A549 (cell line): ENCODE data around the gene LNPEP. TPM values are rescaled to one million over a fixed set of nuclear protein-coding genes. Genes with fewer than 3 reads are reported as not detected.

ENCODE experiments used
- ATAC-seq, 2 experiments: fragments of 200-7000 bp in 1 of 2; fragments of >200 bp in 1 of 2; cut with Nextera tagmentation in 1 of 2; cut with Tn5 transposase in 1 of 2; 3 replicates each; pipeline versions ENCODE4 v1.8.0 to v1.9.1; 2018 to 2020; ENCODE audit warnings: mild to moderate bottlenecking in 1 of 2, moderate library complexity in 1 of 2
- CTCF ChIA-PET: fragments of 300-600 bp; sonication (Branson Sonifier 250); formaldehyde crosslinking; extraction: SDS; loops from one replicate; lab custom pipeline; 2021; ENCODE audit warnings: antibody characterized with exemption, inconsistent platforms; lab: Yijun Ruan, JAX
- POLR2A ChIA-PET: fragments of 350-600 bp; formaldehyde crosslinking; extraction: SDS; loops from one replicate; lab custom pipeline; 2021; ENCODE audit warnings: antibody characterized with exemption, inconsistent platforms; lab: Yijun Ruan, JAX
- DNase-seq, 2 experiments: peaks; one replicate each; pipeline versions ENCODE4 v3.0.0 to v3.0.0-alpha.2; 2011 to 2016; ENCODE audit warnings: low read depth in 1 of 2, low spot score in 1 of 2
- FAIRE-seq: peaks from 2 replicates; lab custom pipeline; 2011; peaks lifted over from hg19 to GRCh38; lab: Jason Lieb, UNC
- H3K27ac ChIP-seq, 2 experiments: fragments of >200 bp; sonication (Bioruptor Twin); formaldehyde crosslinking; 3 replicates each; pipeline ENCODE4 v1.5.1; 2016 to 2017
- H3K4me1 ChIP-seq: fragments of >200 bp; sonication (Bioruptor Twin); formaldehyde crosslinking; 3 replicates; pipeline ENCODE4 v1.6.1; 2016
- H3K4me2 ChIP-seq: fragments of >200 bp; sonication (Bioruptor Twin); formaldehyde crosslinking; 3 replicates; pipeline ENCODE4 v1.6.1; 2016
- H3K4me3 ChIP-seq: fragments of >200 bp; sonication (Bioruptor Twin); formaldehyde crosslinking; 3 replicates; pipeline ENCODE4 v1.5.1; 2016
- H3K9me3 ChIP-seq: fragments of >200 bp; sonication (Bioruptor Twin); formaldehyde crosslinking; 3 replicates; pipeline ENCODE4 v1.6.1; 2016
- CBX8 ChIP-seq: fragments of 200-600 bp; sonication (generic); IDR thresholded peaks from 2 replicates; pipeline ENCODE4 v1.6.1; 2016
- CHD4 ChIP-seq: fragments of 200-600 bp; sonication (generic); IDR thresholded peaks from 2 replicates; pipeline ENCODE4 v1.6.1; 2016; ENCODE audit warnings: antibody characterized with exemption, mild to moderate bottlenecking, borderline replicate concordance
- EP300 ChIP-seq, 2 experiments: fragments of >200 bp; sonication (Bioruptor Twin); formaldehyde crosslinking; IDR thresholded peaks; 2 replicates in 1 of 2; 3 replicates in 1 of 2; pipeline ENCODE4 v1.6.1; 2016 to 2017
- FOXS1 ChIP-seq: fragments of 250-450 bp; sonication (Bioruptor Pico); IDR thresholded peaks from 2 replicates; pipeline ENCODE4 v1.5.0; 2020; ENCODE audit warnings: mild to moderate bottlenecking, moderate library complexity
- GATA3 ChIP-seq: IDR thresholded peaks from 2 replicates; pipeline ENCODE4 v1.6.1; 2012; ENCODE audit warnings: borderline replicate concordance
- HOXA7 ChIP-seq: fragments of 250-450 bp; sonication (Bioruptor Pico); IDR thresholded peaks from 2 replicates; pipeline ENCODE4 v1.5.0; 2020; ENCODE audit warnings: mild to moderate bottlenecking, moderate library complexity
- JUN ChIP-seq, 2 experiments: fragments of >200 bp; sonication (Bioruptor Twin); formaldehyde crosslinking; IDR thresholded peaks; 2 replicates in 1 of 2; 3 replicates in 1 of 2; pipeline ENCODE4 v1.6.1; 2016 to 2017
- KDM5A ChIP-seq: fragments of 200-600 bp; sonication (generic); IDR thresholded peaks from 2 replicates; pipeline ENCODE4 v1.6.1; 2016; ENCODE audit warnings: antibody characterized with exemption, mild to moderate bottlenecking
- MYC ChIP-seq: IDR thresholded peaks from 2 replicates; pipeline ENCODE4 v1.6.1; 2012; ENCODE audit warnings: mild to moderate bottlenecking, inconsistent platforms, low read length, improper control_type of control experiment, borderline replicate concordance
- NFE2L2 ChIP-seq: fragments of 150-350 bp; conservative IDR thresholded peaks from 2 replicates; pipeline ENCODE4 v1.6.1; 2014; ENCODE audit warnings: low read length
- PHF8 ChIP-seq: fragments of 200-600 bp; sonication (generic); IDR thresholded peaks from 2 replicates; pipeline ENCODE4 v1.6.1; 2016; ENCODE audit warnings: low read depth, mild to moderate bottlenecking, antibody characterized with exemption, moderate library complexity, borderline replicate concordance
- POLR2A ChIP-seq: IDR thresholded peaks from 2 replicates; pipeline ENCODE4 v1.6.1; 2012; ENCODE audit warnings: mild to moderate bottlenecking, low read length
- RFX5 ChIP-seq: fragments of 450-650 bp; IDR thresholded peaks from 2 replicates; pipeline ENCODE4 v1.7.1; 2014; ENCODE audit warnings: antibody characterized with exemption, mild to moderate bottlenecking, moderate library complexity
- RNF2 ChIP-seq: fragments of 200-600 bp; sonication (generic); IDR thresholded peaks from 2 replicates; pipeline ENCODE4 v1.6.1; 2016; ENCODE audit warnings: low read depth, mild to moderate bottlenecking, antibody characterized with exemption, moderate library complexity, borderline replicate concordance
- TP53 ChIP-seq: fragments of 250-450 bp; sonication (Bioruptor Pico); IDR thresholded peaks from 2 replicates; pipeline ENCODE4 v1.5.0; 2021; ENCODE audit warnings: mild to moderate bottlenecking, moderate library complexity
- WGBS: methylation state at CpG from one replicate; pipeline ENCODE4 v1.1.6; 2017; ENCODE audit errors: missing lambda C conversion rate; 5-methylcytosine and 5-hydroxymethylcytosine counted together
- polyA minus RNA-seq: library from RNA; depleted of rRNA, polyadenylated mRNA; stranded (reverse); fragments of >200 nt; gene quantifications from 2 replicates; pipeline ENCODE4 v1.2.3, GENCODE V29; 2011; rRNA and poly(A)+ RNA removed
- polyA plus RNA-seq, 4 experiments: library from polyadenylated mRNA; depleted of rRNA in 3 of 4; stranded (reverse); fragments of >200 nt; fragmentation: RNase III in 1 of 4; extraction: RNeasy Plus Mini Kit Qiagen cat#74134 plus additional on column Dnase treatment in 1 of 4; gene quantifications; 2 replicates in 3 of 4; 3 replicates in 1 of 4; pipeline ENCODE4 v1.2.3, GENCODE V29; 2011 to 2017
- TF ChIP-seq, protein P1 (sequence below): fragments of 150-350 bp; IDR thresholded peaks from 2 replicates; pipeline ENCODE4 v1.6.1; 2014; ENCODE audit warnings: low read depth, mild to moderate bottlenecking, low read length
- TF ChIP-seq, protein P2 (sequence below): IDR thresholded peaks from 2 replicates; pipeline ENCODE4 v1.6.1; 2012
- TF ChIP-seq, protein P3 (sequence below): fragments of >200 bp; sonication (Bioruptor Twin); formaldehyde crosslinking; IDR thresholded peaks from 2 replicates; pipeline ENCODE4 v1.6.1; 2016
- TF ChIP-seq, protein P4 (sequence below): IDR thresholded peaks from 2 replicates; pipeline ENCODE4 v1.6.1; 2012
- TF ChIP-seq, protein P5 (sequence below): fragments of 450-650 bp; IDR thresholded peaks from 2 replicates; pipeline ENCODE4 v1.6.1; 2014; ENCODE audit warnings: antibody characterized with exemption
- TF ChIP-seq, protein P6 (sequence below): IDR thresholded peaks from 2 replicates; pipeline ENCODE4 v1.6.1; 2012; ENCODE audit warnings: low read depth, borderline replicate concordance

Gene LNPEP
- polyA plus RNA-seq (2011; rRNA removed) (19.1 and 19.7 TPM in 2 replicates), polyA plus RNA-seq (2017; fragmentation: RNase III; extraction: RNeasy Plus Mini Kit Qiagen cat#74134 plus additional on column Dnase treatment) (5.9 to 6.4 TPM (median 6.2 TPM) in 3 replicates), polyA minus RNA-seq (38.9 and 39.9 TPM in 2 replicates)
- polyA plus RNA-seq (2012; cell fraction: cytosol; rRNA removed): 2.0 and 2.3 TPM in 2 replicates
- 3.4 and 5.1 TPM in 2 replicates for polyA plus RNA-seq (2012; cell fraction: nucleus; rRNA removed)

DNA sequence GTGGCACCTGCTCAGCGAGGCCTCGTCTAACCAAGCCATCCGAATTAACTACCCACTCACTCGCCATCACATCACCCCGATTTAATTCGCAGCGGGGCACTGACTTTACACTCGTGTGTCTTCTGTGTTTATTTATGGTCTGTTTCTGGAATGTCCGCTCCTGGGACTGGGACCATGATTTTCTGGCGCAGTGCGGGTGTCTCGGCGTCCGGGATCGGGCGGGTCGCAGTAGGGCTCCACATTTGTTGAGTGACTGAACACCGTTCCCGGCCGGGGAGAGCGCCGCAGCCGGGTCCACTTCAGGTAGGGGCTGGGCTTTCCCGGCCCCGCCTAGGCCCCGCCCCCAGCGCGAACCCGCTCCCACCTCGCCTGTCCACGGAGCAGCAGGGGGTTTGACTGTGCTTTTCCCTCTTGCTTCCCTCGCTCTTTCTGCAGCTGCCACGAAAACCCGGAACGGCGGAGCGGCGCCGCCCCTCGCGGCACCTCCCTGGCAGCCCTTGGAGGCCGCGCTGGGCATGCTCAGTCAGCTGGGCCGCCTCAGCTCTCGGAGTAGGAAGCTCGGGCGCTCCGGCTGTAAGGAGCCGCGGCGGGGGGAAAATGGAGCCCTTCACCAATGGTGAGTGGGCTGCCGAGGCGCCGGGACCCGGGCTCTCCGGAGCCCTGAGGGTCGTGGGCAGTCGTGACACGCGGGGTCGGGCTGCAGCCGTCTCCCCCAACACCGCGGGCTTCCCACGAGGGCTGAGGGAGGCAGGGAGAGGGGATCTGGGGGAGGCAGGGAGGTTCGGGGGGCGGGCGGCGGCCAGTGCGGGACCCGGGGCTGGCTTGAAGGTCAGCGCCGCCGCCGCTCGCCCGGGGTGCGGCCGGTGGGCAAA lies at the start of gene LNPEP:
LNPEP (plus strand) TSS at position 522 of the 872 bp plus-strand sequence; CDS start at position 598, 76 bp downstream.
- CTCF ChIA-PET: interaction anchor here (0.6 to 1.1 kb wide), 4 partner anchors 36 to 204 kb away, joined by 3 to 4 read pairs (median 3); no protein-coding TSS in a partner anchor
- DNase-seq (peak; percentile 73 to 98), ATAC-seq (peak; percentile 76 to 88), FAIRE-seq (no peak)
- H3K4me2 ChIP-seq: peak within 1 kb of the TSS; percentile 96
- POLR2A ChIA-PET: interaction anchor here (0.9 to 1.5 kb wide), 8 partner anchors 10 to 273 kb away, joined by 3 to 10 read pairs (median 4); partner anchors contain the start of genes ERAP1, ERAP2 and RIOK2
- H3K4me3 ChIP-seq: peak within 1 kb of the TSS; percentile 94
- H3K4me1 ChIP-seq: peaks cover 25% of the 10 kb centered on the region
- WGBS: under 1% methylated on average over 33 of the region's 79 CpGs
- peak within 1 kb of the TSS; percentile 97 for H3K27ac ChIP-seq
- TF ChIP-seq, protein P1, sequence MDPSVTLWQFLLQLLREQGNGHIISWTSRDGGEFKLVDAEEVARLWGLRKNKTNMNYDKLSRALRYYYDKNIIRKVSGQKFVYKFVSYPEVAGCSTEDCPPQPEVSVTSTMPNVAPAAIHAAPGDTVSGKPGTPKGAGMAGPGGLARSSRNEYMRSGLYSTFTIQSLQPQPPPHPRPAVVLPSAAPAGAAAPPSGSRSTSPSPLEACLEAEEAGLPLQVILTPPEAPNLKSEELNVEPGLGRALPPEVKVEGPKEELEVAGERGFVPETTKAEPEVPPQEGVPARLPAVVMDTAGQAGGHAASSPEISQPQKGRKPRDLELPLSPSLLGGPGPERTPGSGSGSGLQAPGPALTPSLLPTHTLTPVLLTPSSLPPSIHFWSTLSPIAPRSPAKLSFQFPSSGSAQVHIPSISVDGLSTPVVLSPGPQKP: no peak
- TF ChIP-seq RFX5 (0 out of 2 replicates have a peak, but pooled peaks have one; percentile 60), POLR2A (peak; percentile 61), KDM5A (0 out of 2 replicates have a peak, but pooled peaks have one; percentile 12), JUN (IDR thresholded peaks at IDR 0.05) (peak in 1 of 2 experiments; percentile 54; a peak in 1 of 5 replicates), TP53 (no peak), EP300 (IDR thresholded peaks at IDR 0.05) (no peak), CHD4 (no peak), RNF2 (no peak), FOXS1 (CRISPR knock-in tag) (peak; percentile 57; the same call in 1 of the 2 replicates), MYC (peak; percentile 93), GATA3 (peak; percentile 22; the same call in 1 of the 2 replicates), NFE2L2 (no peak), PHF8 (peak; percentile 75; the same call in 1 of the 2 replicates), HOXA7 (CRISPR knock-in tag) (no peak), CBX8 (no peak)
- TF ChIP-seq, protein P2, sequence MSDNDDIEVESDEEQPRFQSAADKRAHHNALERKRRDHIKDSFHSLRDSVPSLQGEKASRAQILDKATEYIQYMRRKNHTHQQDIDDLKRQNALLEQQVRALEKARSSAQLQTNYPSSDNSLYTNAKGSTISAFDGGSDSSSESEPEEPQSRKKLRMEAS: peak; percentile 91
- TF ChIP-seq, protein P3, sequence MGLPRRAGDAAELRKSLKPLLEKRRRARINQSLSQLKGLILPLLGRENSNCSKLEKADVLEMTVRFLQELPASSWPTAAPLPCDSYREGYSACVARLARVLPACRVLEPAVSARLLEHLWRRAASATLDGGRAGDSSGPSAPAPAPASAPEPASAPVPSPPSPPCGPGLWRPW: no peak
- TF ChIP-seq, protein P4, sequence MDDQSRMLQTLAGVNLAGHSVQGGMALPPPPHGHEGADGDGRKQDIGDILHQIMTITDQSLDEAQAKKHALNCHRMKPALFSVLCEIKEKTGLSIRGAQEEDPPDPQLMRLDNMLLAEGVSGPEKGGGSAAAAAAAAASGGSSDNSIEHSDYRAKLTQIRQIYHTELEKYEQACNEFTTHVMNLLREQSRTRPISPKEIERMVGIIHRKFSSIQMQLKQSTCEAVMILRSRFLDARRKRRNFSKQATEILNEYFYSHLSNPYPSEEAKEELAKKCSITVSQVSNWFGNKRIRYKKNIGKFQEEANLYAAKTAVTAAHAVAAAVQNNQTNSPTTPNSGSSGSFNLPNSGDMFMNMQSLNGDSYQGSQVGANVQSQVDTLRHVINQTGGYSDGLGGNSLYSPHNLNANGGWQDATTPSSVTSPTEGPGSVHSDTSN: peak; percentile 77
- TF ChIP-seq, protein P5, sequence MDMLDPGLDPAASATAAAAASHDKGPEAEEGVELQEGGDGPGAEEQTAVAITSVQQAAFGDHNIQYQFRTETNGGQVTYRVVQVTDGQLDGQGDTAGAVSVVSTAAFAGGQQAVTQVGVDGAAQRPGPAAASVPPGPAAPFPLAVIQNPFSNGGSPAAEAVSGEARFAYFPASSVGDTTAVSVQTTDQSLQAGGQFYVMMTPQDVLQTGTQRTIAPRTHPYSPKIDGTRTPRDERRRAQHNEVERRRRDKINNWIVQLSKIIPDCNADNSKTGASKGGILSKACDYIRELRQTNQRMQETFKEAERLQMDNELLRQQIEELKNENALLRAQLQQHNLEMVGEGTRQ: no peak
- TF ChIP-seq, protein P6, sequence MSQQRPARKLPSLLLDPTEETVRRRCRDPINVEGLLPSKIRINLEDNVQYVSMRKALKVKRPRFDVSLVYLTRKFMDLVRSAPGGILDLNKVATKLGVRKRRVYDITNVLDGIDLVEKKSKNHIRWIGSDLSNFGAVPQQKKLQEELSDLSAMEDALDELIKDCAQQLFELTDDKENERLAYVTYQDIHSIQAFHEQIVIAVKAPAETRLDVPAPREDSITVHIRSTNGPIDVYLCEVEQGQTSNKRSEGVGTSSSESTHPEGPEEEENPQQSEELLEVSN: peak; percentile 91
- TF ChIP-seq, all 56 proteins: peak for 11
- H3K9me3 ChIP-seq: no peaks in the 10 kb centered on the region
